AG10803 (cell line): Measurements from ENCODE around the gene PTPRM.

Experiments used
- DNase-seq: peaks from one replicate; pipeline ENCODE4 v3.0.0; 2010; ENCODE audit warnings: low read depth
- H3K4me3 ChIP-seq: 2 replicates; pipeline ENCODE4 v1.5.1; 2011; ENCODE audit warnings: mild to moderate bottlenecking, low read length, control low read depth
- TF ChIP-seq, protein P1 (sequence below): conservative IDR thresholded peaks from 2 replicates; pipeline ENCODE4 v1.5.1; 2011; ENCODE audit warnings: mild to moderate bottlenecking, low read length, control low read depth, inconsistent platforms

Gene PTPRM

DNA sequence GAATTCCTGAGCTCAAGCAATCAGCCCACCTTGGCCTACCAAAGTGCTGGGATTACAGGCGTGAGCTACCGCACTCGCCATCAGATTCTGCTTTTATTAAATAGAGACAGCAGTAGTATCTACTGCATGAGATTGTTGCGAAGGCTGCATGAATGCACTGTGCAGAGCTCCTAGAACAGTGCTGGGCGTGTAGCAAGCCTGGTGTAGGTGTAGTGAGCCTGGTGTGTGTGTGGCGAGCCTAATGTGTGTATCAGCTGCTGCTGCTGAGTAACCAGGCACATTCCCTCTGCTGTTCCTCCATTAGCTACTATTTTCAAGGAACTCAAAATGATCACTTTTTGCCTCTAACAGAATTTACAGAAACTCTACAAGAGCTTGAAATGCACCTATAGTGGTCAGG is 57.6 kb downstream of the PTPRM start:
- no peak for DNase-seq
- no peak overlapping the region for H3K4me3 ChIP-seq
- TF ChIP-seq, protein P1, sequence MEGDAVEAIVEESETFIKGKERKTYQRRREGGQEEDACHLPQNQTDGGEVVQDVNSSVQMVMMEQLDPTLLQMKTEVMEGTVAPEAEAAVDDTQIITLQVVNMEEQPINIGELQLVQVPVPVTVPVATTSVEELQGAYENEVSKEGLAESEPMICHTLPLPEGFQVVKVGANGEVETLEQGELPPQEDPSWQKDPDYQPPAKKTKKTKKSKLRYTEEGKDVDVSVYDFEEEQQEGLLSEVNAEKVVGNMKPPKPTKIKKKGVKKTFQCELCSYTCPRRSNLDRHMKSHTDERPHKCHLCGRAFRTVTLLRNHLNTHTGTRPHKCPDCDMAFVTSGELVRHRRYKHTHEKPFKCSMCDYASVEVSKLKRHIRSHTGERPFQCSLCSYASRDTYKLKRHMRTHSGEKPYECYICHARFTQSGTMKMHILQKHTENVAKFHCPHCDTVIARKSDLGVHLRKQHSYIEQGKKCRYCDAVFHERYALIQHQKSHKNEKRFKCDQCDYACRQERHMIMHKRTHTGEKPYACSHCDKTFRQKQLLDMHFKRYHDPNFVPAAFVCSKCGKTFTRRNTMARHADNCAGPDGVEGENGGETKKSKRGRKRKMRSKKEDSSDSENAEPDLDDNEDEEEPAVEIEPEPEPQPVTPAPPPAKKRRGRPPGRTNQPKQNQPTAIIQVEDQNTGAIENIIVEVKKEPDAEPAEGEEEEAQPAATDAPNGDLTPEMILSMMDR, result no peak

DNA sequence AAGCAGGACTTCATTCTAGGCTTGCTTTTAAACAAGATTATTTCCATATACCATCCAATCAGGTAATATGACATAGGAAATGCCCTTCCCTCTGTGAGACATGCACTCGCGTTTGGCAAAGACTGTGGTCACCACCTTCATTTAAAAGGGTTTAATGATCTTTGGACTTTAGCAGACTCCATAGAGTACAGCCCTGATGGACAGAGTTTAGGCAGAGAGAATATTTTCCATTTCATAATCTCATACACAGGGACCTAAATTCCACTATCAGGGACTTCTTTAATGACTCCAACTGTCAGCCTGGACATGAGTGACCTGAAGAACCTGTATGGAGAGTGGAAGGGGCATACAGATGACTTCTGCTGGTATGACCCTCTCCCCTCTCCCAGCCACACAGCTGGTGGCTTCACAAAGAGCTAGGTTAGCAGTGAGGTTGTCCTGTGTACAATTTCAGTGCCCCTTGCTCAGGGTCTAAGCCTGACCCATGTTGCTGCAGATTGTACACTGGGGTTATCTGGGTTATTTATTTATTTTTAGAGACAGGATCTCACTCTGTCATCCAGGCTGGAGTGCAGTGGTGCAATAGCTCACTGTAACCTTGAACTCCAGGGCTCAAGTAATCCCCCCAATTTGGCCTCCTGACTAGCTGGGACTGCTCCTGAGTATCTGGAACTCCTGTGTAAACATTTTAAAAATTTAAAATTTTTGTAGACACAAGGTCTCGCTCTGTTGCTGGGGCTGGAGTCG is 59.2 kb downstream of the PTPRM start:
- H3K4me3 ChIP-seq, result no peak overlapping the region
- TF ChIP-seq, protein P1, result no peak
- no peak for DNase-seq

DNA sequence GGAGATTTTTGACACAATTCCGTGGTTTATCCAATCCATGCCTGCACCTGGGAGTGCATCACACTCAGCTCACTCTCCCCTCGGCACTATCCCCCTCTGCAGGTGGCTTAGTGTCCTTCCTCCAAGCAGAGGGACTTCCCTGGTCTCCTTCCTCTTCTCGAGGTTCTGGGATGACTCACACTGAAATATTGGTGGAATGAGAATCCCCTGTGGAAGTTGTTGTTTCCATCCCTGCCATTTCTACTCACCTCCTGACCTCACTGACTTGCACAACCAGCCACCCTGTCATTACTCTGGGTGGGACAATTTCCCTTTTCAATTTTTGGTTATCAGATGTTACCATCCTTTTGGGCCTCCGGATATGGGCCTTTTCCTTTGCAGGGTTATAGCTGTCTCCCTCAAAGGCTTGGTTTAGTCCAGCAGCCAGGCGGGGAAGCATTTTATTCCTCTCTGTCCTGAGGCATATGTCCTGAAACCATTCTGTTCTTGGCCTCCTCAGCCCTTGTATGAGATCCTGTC is 59.9 kb downstream of the PTPRM start:
- TF ChIP-seq, protein P1, result peak; percentile 41
- peak; percentile 79 for DNase-seq
- no peak overlapping the region for H3K4me3 ChIP-seq

DNA sequence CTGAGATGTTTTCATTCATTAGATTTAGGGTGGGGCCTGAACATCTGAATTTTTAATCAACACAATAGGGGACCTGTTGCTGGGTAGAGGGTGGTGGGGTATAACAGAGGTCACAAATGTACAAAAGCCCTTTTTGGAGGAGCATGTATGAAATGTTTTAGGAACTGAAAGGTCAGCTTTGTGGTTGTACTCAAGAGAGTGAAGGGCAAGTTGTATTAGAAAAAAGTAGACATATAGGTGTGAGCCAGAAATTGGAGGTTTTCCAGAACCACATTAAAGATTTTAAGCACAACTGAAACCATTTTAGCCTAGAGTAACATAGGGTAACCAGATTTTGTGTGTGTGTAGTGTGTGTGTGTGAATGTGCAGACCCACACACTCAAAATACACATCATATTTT is 62.3 kb downstream of the PTPRM start:
- TF ChIP-seq, protein P1, result no peak
- DNase-seq, result no peak

DNA sequence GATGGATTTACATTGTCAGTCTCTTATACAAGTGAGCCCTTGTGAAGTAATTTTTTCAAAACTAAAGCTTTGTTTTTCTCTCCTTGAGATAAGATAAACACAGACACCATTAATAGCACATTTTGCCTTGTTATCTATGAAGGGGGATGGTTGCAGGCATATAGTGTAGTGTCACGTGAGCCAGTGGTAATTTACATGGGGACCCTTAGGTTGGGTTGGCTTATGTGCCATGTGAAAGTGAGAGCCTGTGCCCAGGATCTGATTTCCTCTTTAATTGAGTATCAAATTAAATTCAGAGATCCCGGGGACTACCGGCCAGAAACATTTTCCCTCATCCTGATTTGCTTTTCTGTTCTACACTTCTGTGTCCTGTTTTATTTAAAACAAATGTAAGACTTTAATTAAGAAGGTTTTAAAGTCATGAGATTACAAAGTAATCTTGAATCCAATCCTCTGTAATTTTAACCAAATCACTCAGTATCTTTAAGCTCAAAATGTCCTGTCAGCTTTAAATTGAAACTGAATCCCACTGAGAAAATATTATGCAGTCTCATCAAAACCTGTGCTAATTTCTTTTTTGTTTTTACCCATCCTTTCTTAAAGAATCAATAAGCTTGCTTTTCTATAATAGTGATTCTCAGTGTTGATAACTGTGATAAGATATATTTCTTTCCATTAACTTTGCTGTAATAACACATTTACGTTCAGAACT is 63.8 kb downstream of the PTPRM start:
- no peak overlapping the region for H3K4me3 ChIP-seq
- TF ChIP-seq, protein P1, result no peak
- no peak for DNase-seq

More for the DNA sequence above, 62.3 kb downstream of the PTPRM start:
- no peak overlapping the region for H3K4me3 ChIP-seq

DNA sequence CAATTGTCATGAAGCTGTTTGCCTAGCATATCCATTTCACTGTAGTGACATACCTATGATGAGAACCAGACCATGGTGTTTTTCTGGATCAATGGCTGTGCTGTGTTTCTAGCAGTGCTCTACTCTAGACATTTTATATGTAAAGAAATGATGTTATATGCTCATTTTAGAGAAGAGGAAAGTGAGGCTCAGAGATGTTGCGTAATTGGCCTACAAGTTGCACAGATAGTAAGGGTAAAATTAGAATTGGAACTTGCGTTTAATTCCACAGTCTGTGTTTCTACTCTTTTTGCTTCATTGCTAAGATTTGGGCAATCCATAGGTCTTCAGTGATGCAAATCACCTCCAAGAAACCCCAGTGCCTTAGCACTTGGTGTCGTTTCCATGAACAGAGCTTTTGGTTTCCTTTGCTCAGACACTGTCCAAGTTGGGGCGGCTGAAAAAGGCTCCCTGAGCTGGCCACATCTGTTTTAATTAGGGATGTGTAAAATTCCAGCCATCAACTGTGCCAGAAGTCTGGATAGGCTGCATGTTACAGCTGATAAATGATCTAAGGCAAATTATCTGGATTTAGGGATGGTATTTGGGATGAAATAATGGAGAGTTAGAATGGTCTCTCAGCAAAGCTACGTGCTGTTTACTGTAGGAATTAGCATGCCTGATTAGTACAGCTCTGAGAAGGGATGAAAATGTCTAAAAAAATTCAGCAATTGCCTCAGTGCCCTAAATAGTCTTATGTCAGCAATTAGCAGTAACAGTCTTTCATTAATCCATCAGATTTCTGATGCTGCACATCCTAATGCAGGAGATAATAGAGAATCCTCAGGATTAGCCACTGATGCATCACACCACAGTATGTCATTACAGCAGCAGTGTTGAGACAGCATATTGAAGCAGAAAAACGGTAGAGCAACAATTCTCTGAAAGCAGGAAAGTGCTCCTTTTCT is 65.3 kb downstream of the PTPRM start:
- H3K4me3 ChIP-seq, result no peak overlapping the region
- TF ChIP-seq, protein P1, result no peak
- no peak for DNase-seq
